ENCODE data around the gene HHIP. TPM values are rescaled to one million over a fixed set of nuclear protein-coding genes. Genes with fewer than 3 reads are reported as not detected.

Gene HHIP
- total RNA-seq, 4 donors from 2014 or later = 0.10 to 0.34 TPM; not detected in 2

DNA sequence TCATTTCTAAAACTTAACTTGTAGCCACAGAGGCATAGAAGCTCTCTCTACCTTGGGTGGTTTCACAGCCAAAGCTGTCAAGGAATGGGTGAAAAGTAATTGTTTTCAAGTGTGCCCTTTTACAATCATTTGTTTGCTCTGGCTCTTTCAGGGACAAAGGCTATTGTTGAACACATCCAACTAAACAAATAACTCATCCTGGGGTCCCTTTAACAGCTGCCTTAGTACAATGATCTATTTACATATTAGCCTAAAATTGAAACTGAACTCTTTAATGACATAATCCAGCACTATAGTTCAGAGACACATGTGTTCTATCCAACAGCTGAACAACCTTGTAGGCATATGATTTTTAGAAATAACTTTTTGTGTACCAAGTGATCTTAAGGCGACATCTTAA, 3.7 kb downstream of the HHIP start:
- TF ChIP-seq EP300 (IDR thresholded peaks at IDR 0.05) (no peak), POLR2AphosphoS5 (IDR thresholded peaks at IDR 0.05) (no peak), POLR2A (IDR thresholded peaks at IDR 0.05) (no peak)
- TF ChIP-seq, protein P1, sequence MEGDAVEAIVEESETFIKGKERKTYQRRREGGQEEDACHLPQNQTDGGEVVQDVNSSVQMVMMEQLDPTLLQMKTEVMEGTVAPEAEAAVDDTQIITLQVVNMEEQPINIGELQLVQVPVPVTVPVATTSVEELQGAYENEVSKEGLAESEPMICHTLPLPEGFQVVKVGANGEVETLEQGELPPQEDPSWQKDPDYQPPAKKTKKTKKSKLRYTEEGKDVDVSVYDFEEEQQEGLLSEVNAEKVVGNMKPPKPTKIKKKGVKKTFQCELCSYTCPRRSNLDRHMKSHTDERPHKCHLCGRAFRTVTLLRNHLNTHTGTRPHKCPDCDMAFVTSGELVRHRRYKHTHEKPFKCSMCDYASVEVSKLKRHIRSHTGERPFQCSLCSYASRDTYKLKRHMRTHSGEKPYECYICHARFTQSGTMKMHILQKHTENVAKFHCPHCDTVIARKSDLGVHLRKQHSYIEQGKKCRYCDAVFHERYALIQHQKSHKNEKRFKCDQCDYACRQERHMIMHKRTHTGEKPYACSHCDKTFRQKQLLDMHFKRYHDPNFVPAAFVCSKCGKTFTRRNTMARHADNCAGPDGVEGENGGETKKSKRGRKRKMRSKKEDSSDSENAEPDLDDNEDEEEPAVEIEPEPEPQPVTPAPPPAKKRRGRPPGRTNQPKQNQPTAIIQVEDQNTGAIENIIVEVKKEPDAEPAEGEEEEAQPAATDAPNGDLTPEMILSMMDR (IDR thresholded peaks at IDR 0.05) = no peak
- Histone ChIP-seq H3K4me3 (no peak overlapping the region), H3K36me3 (no peaks in the 10 kb centered on the region), H3K27me3 (peaks cover 61% of the 10 kb centered on the region), H3K27ac (no peak overlapping the region), H3K4me1 (peaks cover 24% of the 10 kb centered on the region), H3K9me3 (no peaks in the 10 kb centered on the region)
- DNase-seq (ENCODE audit: low spot score in 2 of 2) = no peak
- WGBS = 97% methylated on average over 1 of the region's 1 CpG

DNA sequence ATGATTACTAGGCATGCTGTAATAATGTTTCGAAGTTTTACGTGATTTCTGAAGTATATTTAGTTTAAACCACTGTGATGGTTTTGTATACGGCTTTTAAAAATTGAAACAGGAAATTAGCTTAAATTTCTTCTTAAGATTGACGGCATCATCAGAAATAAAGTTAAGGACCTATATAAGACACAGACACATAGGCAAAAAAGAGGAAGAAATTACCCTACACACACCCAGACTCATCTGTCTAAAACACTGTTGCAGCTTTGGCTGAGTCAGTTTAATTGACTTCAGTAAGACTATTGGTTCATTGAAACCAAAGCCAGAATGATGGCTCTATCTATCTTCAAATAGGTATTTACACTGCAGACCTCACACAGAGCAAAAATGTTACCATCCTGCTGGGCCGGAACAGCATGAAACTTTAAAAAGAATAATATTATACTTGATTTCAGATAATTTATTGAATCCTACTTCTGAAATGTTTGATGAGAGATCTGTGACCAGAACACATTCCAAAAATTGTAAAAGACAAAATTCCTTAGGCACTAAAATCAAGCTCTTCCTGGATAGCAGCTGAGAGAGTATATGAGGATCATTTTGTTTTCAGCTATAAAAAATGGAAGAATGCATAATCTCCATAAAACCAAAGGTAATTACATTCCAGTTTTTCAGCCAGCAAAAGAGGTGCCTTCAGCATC, 4.5 kb downstream of the HHIP start:
- 94% methylated on average over 5 of the region's 5 CpGs for WGBS
- Histone ChIP-seq H3K4me3 (no peak overlapping the region), H3K27ac (no peak overlapping the region), H3K36me3 (no peaks in the 10 kb centered on the region), H3K27me3 (peaks cover 57% of the 10 kb centered on the region), H3K4me1 (peaks cover 20% of the 10 kb centered on the region), H3K9me3 (no peaks in the 10 kb centered on the region)
- no peak for TF ChIP-seq EP300 (IDR thresholded peaks at IDR 0.05)
- no peak for TF ChIP-seq POLR2A (IDR thresholded peaks at IDR 0.05)
- TF ChIP-seq POLR2AphosphoS5 (IDR thresholded peaks at IDR 0.05) = no peak
- TF ChIP-seq, protein P1 (IDR thresholded peaks at IDR 0.05) = no peak
- DNase-seq (ENCODE audit: low spot score in 2 of 2) = no peak

DNA sequence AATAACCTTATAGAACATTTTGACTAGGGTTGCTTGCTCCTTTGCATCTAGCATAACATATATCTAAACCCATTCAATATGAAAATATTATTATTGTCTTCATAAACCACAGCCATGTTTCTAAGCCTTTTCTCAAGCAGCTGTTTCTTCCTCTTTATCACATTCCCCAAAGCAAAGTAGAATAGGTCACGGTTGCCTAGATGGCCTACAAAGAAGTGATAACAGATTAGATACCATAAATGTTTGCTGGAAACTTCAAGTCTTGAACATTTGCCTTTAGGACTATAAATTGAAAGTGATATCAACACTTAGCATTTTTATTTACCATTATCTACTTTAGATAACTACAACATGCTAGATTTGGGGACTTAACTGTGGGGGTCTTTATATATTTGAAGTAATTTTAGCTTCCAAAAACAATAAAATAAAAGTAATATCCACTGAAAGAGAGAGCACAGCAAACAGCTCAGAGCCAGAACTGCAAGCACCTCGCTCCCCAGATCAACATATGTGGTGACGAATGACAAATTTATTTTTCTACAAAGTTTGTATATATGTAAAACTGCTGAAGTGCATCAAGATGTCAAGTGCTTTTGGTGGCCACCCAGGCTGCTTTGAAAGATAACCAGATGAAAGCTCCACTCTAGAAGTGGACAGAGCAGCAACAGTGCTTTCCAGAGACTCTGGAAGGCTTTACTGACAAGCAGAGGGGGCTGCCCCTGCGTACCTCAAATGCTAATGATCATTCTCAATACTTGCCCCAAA, 8.0 kb downstream of the HHIP start:
- DNase-seq (ENCODE audit: low spot score in 2 of 2) = no peak
- H3K4me1 ChIP-seq = no peaks in the 10 kb centered on the region

DNA sequence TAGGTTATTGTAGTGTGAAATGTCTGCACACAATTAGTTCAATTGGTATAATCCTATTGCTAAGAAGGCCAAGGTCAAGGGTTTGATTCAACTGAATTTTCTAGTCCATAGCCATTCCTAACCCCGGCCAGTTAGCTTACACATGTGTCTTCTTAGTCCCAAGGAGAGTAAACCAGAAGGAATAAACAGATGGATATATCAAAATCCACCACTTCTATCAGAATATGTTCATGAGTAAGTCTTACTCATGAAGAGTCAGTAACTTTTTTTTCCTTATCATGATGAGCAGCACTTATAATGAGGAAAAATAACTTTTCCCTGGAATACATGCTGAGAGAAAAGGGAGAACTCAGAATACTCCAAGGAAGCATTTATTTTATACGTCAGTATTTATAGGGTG, 9.5 kb downstream of the HHIP start:
- Histone ChIP-seq H3K27me3 (peaks cover 7% of the 10 kb centered on the region), H3K4me3 (no peak overlapping the region), H3K4me1 (no peaks in the 10 kb centered on the region), H3K9me3 (no peaks in the 10 kb centered on the region), H3K36me3 (no peaks in the 10 kb centered on the region), H3K27ac (no peak overlapping the region)
- no peak for TF ChIP-seq POLR2AphosphoS5 (IDR thresholded peaks at IDR 0.05)
- TF ChIP-seq, protein P1 (IDR thresholded peaks at IDR 0.05) = no peak
- TF ChIP-seq EP300 (IDR thresholded peaks at IDR 0.05) = no peak
- no peak for TF ChIP-seq POLR2A (IDR thresholded peaks at IDR 0.05)
- DNase-seq (ENCODE audit: low spot score in 2 of 2) = no peak
- 93% methylated on average over 2 of the region's 2 CpGs for WGBS

More for the DNA sequence above, 8.0 kb downstream of the HHIP start:
- Histone ChIP-seq H3K36me3 (no peaks in the 10 kb centered on the region), H3K4me3 (no peak overlapping the region), H3K9me3 (no peaks in the 10 kb centered on the region), H3K27ac (no peak overlapping the region), H3K27me3 (peaks cover 22% of the 10 kb centered on the region)
- no peak for TF ChIP-seq POLR2A (IDR thresholded peaks at IDR 0.05)
- 88% methylated on average over 4 of the region's 4 CpGs for WGBS

GRCh38 chr4:144656850-144657249, 10.9 kb downstream of the HHIP start:
- Histone ChIP-seq H3K36me3 (no peaks in the 10 kb centered on the region), H3K4me1 (no peaks in the 10 kb centered on the region), H3K4me3 (no peak overlapping the region), H3K27me3 (peaks cover 4% of the 10 kb centered on the region), H3K27ac (no peak overlapping the region), H3K9me3 (no peaks in the 10 kb centered on the region)
- no peak for DNase-seq (ENCODE audit: low spot score in 2 of 2)
- TF ChIP-seq POLR2AphosphoS5 (IDR thresholded peaks at IDR 0.05) = no peak
- no peak for TF ChIP-seq POLR2A (IDR thresholded peaks at IDR 0.05)
- TF ChIP-seq EP300 (IDR thresholded peaks at IDR 0.05) = no peak
- TF ChIP-seq, protein P1 (IDR thresholded peaks at IDR 0.05) = no peak
- 18% methylated on average over 2 of the region's 2 CpGs for WGBS
